ENCODE data around the gene ZNF44.

ZNF44 gene

GRCh38 chr19:12260861-12261260 is 33.8 kb downstream of the ZNF44 start:
- no peak for DNase-seq

GRCh38 chr19:12260236-12260635 is 34.4 kb downstream of the ZNF44 start:
- DNase-seq, result no peak

- no peak for DNase-seq
Measured at GRCh38 chr19:12255372-12255771, 39.3 kb downstream of the ZNF44 start.

GRCh38 chr19:12247644-12248222 is 47.0 kb downstream of the ZNF44 start:
- DNase-seq, result no peak

- DNase-seq, result no peak
Measured at GRCh38 chr19:12244370-12244769, 50.3 kb downstream of the ZNF44 start.

- no peak for DNase-seq
Measured at GRCh38 chr19:12237143-12237839, 57.4 kb downstream of the ZNF44 start.

- DNase-seq, result no peak
Measured at GRCh38 chr19:12232961-12233360, 61.7 kb downstream of the ZNF44 start.

- no peak for DNase-seq
Measured at GRCh38 chr19:12230751-12231733, 63.6 kb downstream of the ZNF44 start.

- DNase-seq, result no peak
Measured at GRCh38 chr19:12229990-12230389, 64.7 kb downstream of the ZNF44 start.

GRCh38 chr19:12224676-12225075 is 70.0 kb downstream of the ZNF44 start:
- no peak for DNase-seq

GRCh38 chr19:12222980-12223630 is 71.6 kb downstream of the ZNF44 start:
- DNase-seq, result no peak
